AG04450 (cell line): Measurements from ENCODE around the gene MRPL28. TPM values are rescaled to one million over a fixed set of nuclear protein-coding genes. Genes with fewer than 3 reads are reported as not detected.

Experiments
- CTCF ChIA-PET: fragments of 300-600, 350-600 bp; formaldehyde crosslinking; extraction: SDS; loops from one replicate; lab custom pipeline; 2022; ENCODE audit warnings: antibody characterized with exemption, inconsistent platforms; lab: Charles Lee
- POLR2A ChIA-PET: fragments of 350-600 bp; formaldehyde crosslinking; extraction: SDS; loops from one replicate; lab custom pipeline; 2021; ENCODE audit warnings: antibody characterized with exemption, inconsistent platforms; lab: Yijun Ruan, JAX
- DNase-seq: peaks from one replicate; pipeline ENCODE4 v3.0.0-alpha.2; 2011; ENCODE audit warnings: low read depth, low spot score
- H3K27ac ChIP-seq: one replicate; pipeline ENCODE4 v1.5.1; 2012; ENCODE audit warnings: low read depth, low read length, control low read depth
- H3K27me3 ChIP-seq: one replicate; pipeline ENCODE4 v1.6.0; 2012; ENCODE audit warnings: low read length; ENCODE audit not compliant: control insufficient read depth, insufficient read depth
- H3K4me3 ChIP-seq: 2 replicates; pipeline ENCODE4 v1.5.1; 2011; ENCODE audit warnings: mild to moderate bottlenecking, low read depth, low read length, control low read depth
- H3K9me3 ChIP-seq: 2 replicates; pipeline ENCODE4 v1.5.1; 2012; ENCODE audit warnings: low read length; ENCODE audit not compliant: control insufficient read depth, insufficient read depth
- CTCF ChIP-seq: IDR thresholded peaks from 2 replicates; pipeline ENCODE4 v1.5.1; 2011; ENCODE audit warnings: low read depth, low read length, control low read depth, inconsistent platforms
- polyA plus RNA-seq: library from polyadenylated mRNA; depleted of rRNA; stranded (reverse); fragments of >200 nt; gene quantifications from 2 replicates; pipeline ENCODE4 v1.2.3, GENCODE V29; 2011

The MRPL28 gene
- polyA plus RNA-seq, 1 experiment = 144 TPM

GRCh38 chr16:373020-373598 lies 2.8 kb upstream of the MRPL28 start:
- ChIA-PET POLR2A (no interaction called here), CTCF (no interaction called here)
- no peak for DNase-seq
- Histone ChIP-seq H3K27me3 (no peaks in the 10 kb centered on the region), H3K4me3 (no peak overlapping the region), H3K27ac (no peak overlapping the region), H3K9me3 (no peaks in the 10 kb centered on the region; the same call in 1 of the 2 replicates)
- TF ChIP-seq CTCF = no peak

GRCh38 chr16:372302-372983 lies 2.1 kb upstream of the MRPL28 start:
- TF ChIP-seq CTCF = no peak
- Histone ChIP-seq H3K27ac (no peak overlapping the region), H3K9me3 (no peaks in the 10 kb centered on the region; the same call in 1 of the 2 replicates), H3K4me3 (no peak overlapping the region), H3K27me3 (no peaks in the 10 kb centered on the region)
- ChIA-PET POLR2A (no interaction called here), CTCF (no interaction called here)
- no peak for DNase-seq

GRCh38 chr16:371515-372301 lies 1.4 kb upstream of the MRPL28 start:
- no peak for DNase-seq
- TF ChIP-seq CTCF = no peak
- Histone ChIP-seq H3K27me3 (no peaks in the 10 kb centered on the region), H3K4me3 (no peak overlapping the region), H3K27ac (no peak overlapping the region), H3K9me3 (no peaks in the 10 kb centered on the region; the same call in 1 of the 2 replicates)
- POLR2A ChIA-PET = interaction anchor here (1.4 kb wide), 1 partner anchor 9 kb away, joined by 7 read pairs; no protein-coding TSS in a partner anchor
- CTCF ChIA-PET = no interaction called here

- POLR2A ChIA-PET = interaction anchor here (0.8 to 1.4 kb wide), 3 partner anchors 10 to 218 kb away, joined by 3 to 7 read pairs (median 4); partner anchors contain the start of gene AXIN1
- Histone ChIP-seq H3K27me3 (no peaks in the 10 kb centered on the region), H3K4me3 (no peak overlapping the region), H3K27ac (no peak overlapping the region), H3K9me3 (no peaks in the 10 kb centered on the region; the same call in 1 of the 2 replicates)
- CTCF ChIA-PET = interaction anchor here (0.6 to 1.0 kb wide), 2 partner anchors 9 to 16 kb away, joined by 4 read pairs; no protein-coding TSS in a partner anchor
- TF ChIP-seq CTCF = no peak
- no peak for DNase-seq
Observed at GRCh38 chr16:370979-371514, 709 bp upstream of the MRPL28 start.
